HepG2 (cell line): ENCODE results near the gene CYP27A1. TPM values are rescaled to one million over a fixed set of nuclear protein-coding genes. Genes with fewer than 3 reads are reported as not detected.

ENCODE experiments used
- AGO1 ChIP-seq: fragments of 200-400 bp; formaldehyde crosslinking; IDR thresholded peaks from 2 replicates; pipeline ENCODE4 v1.6.1; 2017; ENCODE audit warnings: mild to moderate bottlenecking, low read depth, low read length, moderate library complexity; ENCODE audit not compliant: poor library complexity, severe bottlenecking
- GABPA ChIP-seq, 2 experiments: IDR thresholded peaks; 2 replicates each; pipeline ENCODE4 v1.6.1; 2011 to 2016; ENCODE audit warnings: low read depth in 2 of 2, low read length in 1 of 2, missing biosample characterization in 1 of 2, missing genetic modification characterization in 1 of 2
- HOXA3 ChIP-seq: sonication (generic); formaldehyde crosslinking; IDR thresholded peaks from 2 replicates; pipeline ENCODE4 v1.5.0; 2020; ENCODE audit warnings: missing genetic modification reagents
- KLF11 ChIP-seq: IDR thresholded peaks from 2 replicates; pipeline ENCODE4 v1.6.1; 2016; ENCODE audit warnings: missing compliant biosample characterization
- MAFK ChIP-seq, 2 experiments: IDR thresholded peaks in 1 of 2; conservative IDR thresholded peaks in 1 of 2; 2 replicates each; pipeline ENCODE4 v1.6.1; 2011; ENCODE audit warnings: improper control_type of control experiment in 2 of 2, low read length in 2 of 2
- RAD51 ChIP-seq: fragments of 450-650 bp; IDR thresholded peaks from 2 replicates; pipeline ENCODE4 v1.6.1; 2016; ENCODE audit warnings: borderline replicate concordance
- RBM22 ChIP-seq: fragments of 200-400 bp; formaldehyde crosslinking; optimal IDR thresholded peaks from 2 replicates; pipeline ENCODE3; 2017; ENCODE audit warnings: mild to moderate bottlenecking, low read length, moderate library complexity
- REPIN1 ChIP-seq: sonication (generic); formaldehyde crosslinking; IDR thresholded peaks from 2 replicates; pipeline ENCODE4 v1.8.0; 2022; ENCODE audit warnings: missing genetic modification reagents, low read depth, mild to moderate bottlenecking, borderline replicate concordance
- REXO4 ChIP-seq: sonication (generic); formaldehyde crosslinking; IDR thresholded peaks from 2 replicates; pipeline ENCODE4 v1.8.0; 2022; ENCODE audit warnings: missing genetic modification reagents, mild to moderate bottlenecking, borderline replicate concordance
- RFX1 ChIP-seq: fragments of 450-650 bp; IDR thresholded peaks from 2 replicates; pipeline ENCODE4 v1.6.1; 2017
- SNAI1 ChIP-seq: sonication (generic); formaldehyde crosslinking; IDR thresholded peaks from 2 replicates; pipeline ENCODE4 v1.5.0; 2020; ENCODE audit warnings: mild to moderate bottlenecking, missing genetic modification reagents, borderline replicate concordance
- TBX2 ChIP-seq: sonication (generic); formaldehyde crosslinking; IDR thresholded peaks from 2 replicates; pipeline ENCODE4 v1.5.0; 2020; ENCODE audit warnings: missing genetic modification reagents, mild to moderate bottlenecking, borderline replicate concordance
- TOE1 ChIP-seq: sonication (generic); formaldehyde crosslinking; IDR thresholded peaks from 2 replicates; pipeline ENCODE4 v1.4.0; 2020; ENCODE audit warnings: mild to moderate bottlenecking, missing genetic modification reagents
- ZFP37 ChIP-seq: sonication (generic); formaldehyde crosslinking; IDR thresholded peaks from 2 replicates; pipeline ENCODE4 v1.4.0; 2020; ENCODE audit warnings: missing genetic modification reagents, borderline replicate concordance
- ZNF33B ChIP-seq: sonication (generic); formaldehyde crosslinking; IDR thresholded peaks from 2 replicates; pipeline ENCODE4 v1.5.1; 2020; ENCODE audit warnings: mild to moderate bottlenecking, missing genetic modification reagents
- ZNF430 ChIP-seq: sonication (generic); formaldehyde crosslinking; IDR thresholded peaks from 2 replicates; pipeline ENCODE4 v1.9.0; 2021; ENCODE audit warnings: mild to moderate bottlenecking, missing genetic modification reagents
- ZNF431 ChIP-seq: sonication (generic); formaldehyde crosslinking; IDR thresholded peaks from 2 replicates; pipeline ENCODE4 v1.9.0; 2022; ENCODE audit warnings: missing genetic modification reagents, low read depth, mild to moderate bottlenecking, borderline replicate concordance
- ZNF605 ChIP-seq: sonication (generic); formaldehyde crosslinking; IDR thresholded peaks from 2 replicates; pipeline ENCODE4 v1.8.0; 2022; ENCODE audit warnings: mild to moderate bottlenecking, missing genetic modification reagents
- ZNF629 ChIP-seq: sonication (generic); formaldehyde crosslinking; conservative IDR thresholded peaks from 2 replicates; pipeline ENCODE4 v1.5.0; 2020; ENCODE audit warnings: missing genetic modification reagents
- ZNF672 ChIP-seq: sonication (generic); formaldehyde crosslinking; IDR thresholded peaks from 2 replicates; pipeline ENCODE4 v1.8.1; 2022; ENCODE audit warnings: missing genetic modification reagents
- ZNF713 ChIP-seq: sonication (generic); formaldehyde crosslinking; IDR thresholded peaks from 2 replicates; pipeline ENCODE4 v1.4.0; 2020; ENCODE audit warnings: mild to moderate bottlenecking, missing genetic modification reagents
- ZSCAN22 ChIP-seq: sonication (generic); formaldehyde crosslinking; IDR thresholded peaks from 2 replicates; pipeline ENCODE4 v1.4.0; 2020; ENCODE audit warnings: mild to moderate bottlenecking, missing genetic modification reagents
- polyA plus RNA-seq, 8 experiments: library from polyadenylated mRNA; depleted of rRNA in 3 of 8; stranded (reverse) in 7 of 8; unstranded in 1 of 8; fragments of >200 nt; fragmentation: Illumina TruSeq in 4 of 8; extraction: Trizol in 4 of 8; gene quantifications; 2 replicates each; pipeline versions ENCODE4 v1.2.1 to v1.2.3, GENCODE V29; 2011 to 2016; ENCODE audit warnings: low read depth in 4 of 8, missing spikeins in 1 of 8, mixed read lengths in 1 of 8; ENCODE audit not compliant: insufficient read depth in 1 of 8
- total RNA-seq, 5 experiments: library from RNA; depleted of rRNA; stranded (reverse); fragments of >200 nt; fragmentation: Illumina TruSeq; extraction: Trizol; gene quantifications; 2 replicates each; pipeline ENCODE4 v1.2.3, GENCODE V29; 2016; ENCODE audit warnings: low read depth in 1 of 5
- TF ChIP-seq, protein P1 (sequence below): sonication (generic); formaldehyde crosslinking; IDR thresholded peaks from 2 replicates; pipeline ENCODE4 v1.8.1; 2023; ENCODE audit warnings: mild to moderate bottlenecking, missing genetic modification reagents
- TF ChIP-seq, protein P2 (sequence below): sonication (generic); formaldehyde crosslinking; IDR thresholded peaks from 2 replicates; pipeline ENCODE4 v1.5.0; 2020; ENCODE audit warnings: missing genetic modification reagents
- TF ChIP-seq, protein P3 (sequence below): sonication (generic); formaldehyde crosslinking; IDR thresholded peaks from 2 replicates; pipeline ENCODE4 v1.4.0; 2020; ENCODE audit warnings: missing genetic modification reagents, mild to moderate bottlenecking, borderline replicate concordance

The CYP27A1 gene
- total and polyA plus RNA-seq, 2 of the 13 experiments (the other 11 are each of a cell fraction or from before 2014, with no cell fraction given), result 157 to 266 TPM

DNA sequence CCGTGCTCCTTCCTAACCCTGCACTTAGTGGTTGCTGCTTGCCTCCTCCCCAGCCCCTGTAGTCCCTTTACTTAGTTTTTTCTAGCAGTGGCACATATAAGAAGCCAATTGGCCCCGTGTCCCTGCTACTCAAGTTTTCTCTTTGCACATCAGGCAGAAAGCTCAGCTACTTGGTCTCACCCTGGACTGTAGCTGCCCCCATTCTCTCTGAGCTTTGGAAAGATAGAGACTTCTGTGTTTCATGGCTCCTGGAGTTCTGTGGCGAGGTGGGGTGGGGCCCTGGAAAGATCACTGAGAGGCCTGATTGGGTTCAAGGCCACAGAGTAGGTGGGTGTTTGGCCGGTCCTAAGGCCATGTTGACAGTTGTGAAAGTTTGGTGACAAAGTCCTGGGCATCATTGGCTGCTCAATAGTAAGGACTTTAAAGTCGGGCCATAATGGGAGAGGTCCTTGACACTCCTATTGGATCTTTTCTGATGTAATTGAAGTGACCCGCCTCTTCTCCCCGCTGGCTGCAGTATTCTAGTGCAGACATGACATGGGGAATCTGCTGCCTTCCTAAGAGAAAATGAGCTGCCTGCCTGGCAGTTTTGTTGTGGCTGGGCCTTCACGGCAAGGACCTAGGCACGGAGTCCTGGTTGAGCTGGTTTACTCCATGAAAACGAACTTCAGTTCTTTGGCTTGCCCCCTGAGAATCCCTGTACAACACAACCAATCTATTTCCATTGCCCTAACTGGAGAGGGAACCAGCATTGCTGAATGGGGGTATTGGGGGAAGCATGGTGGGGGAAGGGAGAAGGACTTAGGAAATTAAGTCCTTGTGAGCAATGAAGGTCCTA lies 26.2 kb upstream of the CYP27A1 start (continued):
- TF ChIP-seq, protein P1, sequence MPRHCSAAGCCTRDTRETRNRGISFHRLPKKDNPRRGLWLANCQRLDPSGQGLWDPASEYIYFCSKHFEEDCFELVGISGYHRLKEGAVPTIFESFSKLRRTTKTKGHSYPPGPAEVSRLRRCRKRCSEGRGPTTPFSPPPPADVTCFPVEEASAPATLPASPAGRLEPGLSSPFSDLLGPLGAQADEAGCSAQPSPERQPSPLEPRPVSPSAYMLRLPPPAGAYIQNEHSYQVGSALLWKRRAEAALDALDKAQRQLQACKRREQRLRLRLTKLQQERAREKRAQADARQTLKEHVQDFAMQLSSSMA (CRISPR knock-in tag), result peak; percentile 88
- no peak for TF ChIP-seq RFX1
- peak; percentile 94; the same call in 1 of the 2 replicates for TF ChIP-seq REPIN1 (CRISPR knock-in tag)
- no peak for TF ChIP-seq ZNF33B (CRISPR knock-in tag)
- TF ChIP-seq ZNF605 (CRISPR knock-in tag), result peak; percentile 95
- peak; percentile 97 for TF ChIP-seq ZNF430 (CRISPR knock-in tag)
- TF ChIP-seq GABPA (IDR thresholded peaks at IDR 0.05; ENCODE audit: low read depth, low read length), result no peak
- no peak; the same call in 1 of the 2 replicates for TF ChIP-seq GABPA (CRISPR knock-in tag; IDR thresholded peaks at IDR 0.05; ENCODE audit: low read depth)
- TF ChIP-seq RAD51, result no peak
- TF ChIP-seq TBX2, result peak; percentile 100
- TF ChIP-seq TOE1 (CRISPR knock-in tag), result peak; percentile 73; the same call in 1 of the 2 replicates
- no peak for TF ChIP-seq REXO4 (CRISPR knock-in tag)
- no peak for TF ChIP-seq ZNF713 (CRISPR knock-in tag)
- peak; percentile 44 for TF ChIP-seq RBM22
- no peak for TF ChIP-seq SNAI1 (CRISPR knock-in tag)
- TF ChIP-seq ZNF431 (CRISPR knock-in tag), result peak; percentile 96; the same call in 1 of the 2 replicates
- peak; percentile 69 for TF ChIP-seq KLF11 (CRISPR knock-in tag)
- TF ChIP-seq MAFK (conservative IDR thresholded peaks at IDR 0.05 in 1 of 2, IDR thresholded peaks at IDR 0.05 in 1 of 2; ENCODE audit: low read length in 2 of 2), result 0 out of 4 replicates have a peak, but pooled peaks of 1 of the 2 experiments have one; percentile 22
- peak; percentile 98 for TF ChIP-seq ZFP37 (CRISPR knock-in tag)
- TF ChIP-seq, protein P2, sequence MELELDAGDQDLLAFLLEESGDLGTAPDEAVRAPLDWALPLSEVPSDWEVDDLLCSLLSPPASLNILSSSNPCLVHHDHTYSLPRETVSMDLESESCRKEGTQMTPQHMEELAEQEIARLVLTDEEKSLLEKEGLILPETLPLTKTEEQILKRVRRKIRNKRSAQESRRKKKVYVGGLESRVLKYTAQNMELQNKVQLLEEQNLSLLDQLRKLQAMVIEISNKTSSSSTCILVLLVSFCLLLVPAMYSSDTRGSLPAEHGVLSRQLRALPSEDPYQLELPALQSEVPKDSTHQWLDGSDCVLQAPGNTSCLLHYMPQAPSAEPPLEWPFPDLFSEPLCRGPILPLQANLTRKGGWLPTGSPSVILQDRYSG (CRISPR knock-in tag), result peak; percentile 94; the same call in 1 of the 2 replicates
- no peak for TF ChIP-seq AGO1
- TF ChIP-seq, protein P3, sequence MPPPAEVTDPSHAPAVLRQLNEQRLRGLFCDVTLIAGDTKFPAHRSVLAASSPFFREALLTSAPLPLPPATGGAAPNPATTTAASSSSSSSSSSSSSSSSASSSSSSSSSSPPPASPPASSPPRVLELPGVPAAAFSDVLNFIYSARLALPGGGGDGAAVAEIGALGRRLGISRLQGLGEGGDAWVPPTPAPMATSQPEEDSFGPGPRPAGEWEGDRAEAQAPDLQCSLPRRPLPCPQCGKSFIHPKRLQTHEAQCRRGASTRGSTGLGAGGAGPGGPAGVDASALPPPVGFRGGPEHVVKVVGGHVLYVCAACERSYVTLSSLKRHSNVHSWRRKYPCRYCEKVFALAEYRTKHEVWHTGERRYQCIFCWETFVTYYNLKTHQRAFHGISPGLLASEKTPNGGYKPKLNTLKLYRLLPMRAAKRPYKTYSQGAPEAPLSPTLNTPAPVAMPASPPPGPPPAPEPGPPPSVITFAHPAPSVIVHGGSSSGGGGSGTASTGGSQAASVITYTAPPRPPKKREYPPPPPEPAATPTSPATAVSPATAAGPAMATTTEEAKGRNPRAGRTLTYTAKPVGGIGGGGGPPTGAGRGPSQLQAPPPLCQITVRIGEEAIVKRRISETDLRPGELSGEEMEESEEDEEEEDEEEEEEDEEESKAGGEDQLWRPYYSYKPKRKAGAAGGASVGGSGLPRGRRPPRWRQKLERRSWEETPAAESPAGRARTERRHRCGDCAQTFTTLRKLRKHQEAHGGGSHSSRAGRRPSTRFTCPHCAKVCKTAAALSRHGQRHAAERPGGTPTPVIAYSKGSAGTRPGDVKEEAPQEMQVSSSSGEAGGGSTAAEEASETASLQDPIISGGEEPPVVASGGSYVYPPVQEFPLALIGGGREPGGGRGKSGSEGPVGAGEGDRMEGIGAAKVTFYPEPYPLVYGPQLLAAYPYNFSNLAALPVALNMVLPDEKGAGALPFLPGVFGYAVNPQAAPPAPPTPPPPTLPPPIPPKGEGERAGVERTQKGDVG (CRISPR knock-in tag), result peak; percentile 81; the same call in 1 of the 2 replicates
- peak; percentile 97 for TF ChIP-seq HOXA3 (CRISPR knock-in tag)
- TF ChIP-seq ZNF672 (CRISPR knock-in tag), result no peak; the same call in 1 of the 2 replicates
- peak; percentile 69; the same call in 1 of the 2 replicates for TF ChIP-seq ZSCAN22
- TF ChIP-seq ZNF629 (CRISPR knock-in tag), result peak; percentile 73
